IMR-90 (cell line): ENCODE data around the gene DLGAP4. TPM values are rescaled to one million over a fixed set of nuclear protein-coding genes. Genes with fewer than 3 reads are reported as not detected.

Experiments
- ATAC-seq: fragments of 200-7000 bp; cut with Tn5 transposase; 2 replicates; pipeline ENCODE4 v1.9.1; 2020; ENCODE audit warnings: low read depth, mild to moderate bottlenecking, moderate library complexity
- BruUV-seq: library from RNA; stranded (reverse); fragments of 400-500 nt; replicated peaks from 2 replicates; lab custom pipeline; 2021; lab: Mats Ljungman, UMichigan
- CTCF ChIA-PET: fragments of 300-600 bp; formaldehyde crosslinking; extraction: SDS; loops from one replicate; lab custom pipeline; 2021; ENCODE audit warnings: antibody characterized with exemption; lab: Yijun Ruan, JAX
- POLR2A ChIA-PET: fragments of 300-600 bp; sonication (Branson Sonifier 250); formaldehyde crosslinking; loops from one replicate; lab custom pipeline; 2022; ENCODE audit warnings: antibody characterized with exemption; ENCODE audit not compliant: unreplicated experiment; lab: Charles Lee
- DNase-seq: peaks from one replicate; pipeline ENCODE4 v3.0.0; 2013
- H2AFZ ChIP-seq: replicated peaks from 2 replicates; pipeline ENCODE3; 2013; ENCODE audit warnings: low read length, mild to moderate bottlenecking; ENCODE audit not compliant: poor library complexity
- H2AK5ac ChIP-seq: 2 replicates; pipeline ENCODE4 v1.6.1; 2013; ENCODE audit warnings: low read depth, low read length, inconsistent platforms
- H2AK9ac ChIP-seq: replicated peaks from 2 replicates; pipeline ENCODE3; 2013; ENCODE audit warnings: mild to moderate bottlenecking, low read depth, low read length, moderate library complexity; ENCODE audit not compliant: poor library complexity
- H2BK120ac ChIP-seq: 2 replicates; pipeline ENCODE4 v1.6.1; 2013; ENCODE audit warnings: low read depth, low read length, inconsistent platforms
- H2BK15ac ChIP-seq: 3 replicates; pipeline ENCODE4 v1.6.1; 2013; ENCODE audit warnings: low read depth, low read length, inconsistent platforms
- H2BK20ac ChIP-seq: 2 replicates; pipeline ENCODE4 v1.6.1; 2013; ENCODE audit warnings: low read depth, mild to moderate bottlenecking, inconsistent platforms, low read length, moderate library complexity
- H2BK5ac ChIP-seq: 2 replicates; pipeline ENCODE4 v1.6.1; 2013; ENCODE audit warnings: mild to moderate bottlenecking, low read depth, low read length, inconsistent platforms; ENCODE audit not compliant: poor library complexity, severe bottlenecking
- H3K14ac ChIP-seq: replicated peaks from 2 replicates; pipeline ENCODE4 v1.6.1; 2013; ENCODE audit warnings: low read depth, low read length, inconsistent platforms
- H3K18ac ChIP-seq: 2 replicates; pipeline ENCODE4 v1.6.1; 2013; ENCODE audit warnings: low read depth, low read length, control low read depth
- H3K23ac ChIP-seq: 2 replicates; pipeline ENCODE4 v1.6.1; 2013; ENCODE audit warnings: low read depth, low read length, inconsistent platforms
- H3K27ac ChIP-seq: 2 replicates; pipeline ENCODE4 v1.5.1; 2013; ENCODE audit warnings: mild to moderate bottlenecking, control low read depth, low read length; ENCODE audit not compliant: insufficient read depth
- H3K27me3 ChIP-seq: 2 replicates; pipeline ENCODE4 v1.6.1; 2013; ENCODE audit warnings: low read length; ENCODE audit not compliant: control insufficient read depth, insufficient read depth
- H3K36me3 ChIP-seq: 2 replicates; pipeline ENCODE4 v1.6.1; 2013; ENCODE audit warnings: low read length, mixed read lengths; ENCODE audit not compliant: control insufficient read depth, insufficient read depth
- H3K4ac ChIP-seq: 2 replicates; pipeline ENCODE4 v1.6.1; 2013; ENCODE audit warnings: low read depth, low read length, inconsistent platforms
- H3K4me1 ChIP-seq: 2 replicates; pipeline ENCODE4 v1.6.1; 2013; ENCODE audit warnings: low read length, mixed read lengths; ENCODE audit not compliant: control insufficient read depth, insufficient read depth
- H3K4me2 ChIP-seq: 2 replicates; pipeline ENCODE4 v1.6.1; 2013; ENCODE audit warnings: low read depth, mild to moderate bottlenecking, control low read depth, low read length, moderate library complexity
- H3K4me3 ChIP-seq: 2 replicates; pipeline ENCODE4 v1.5.1; 2013; ENCODE audit warnings: low read depth, mild to moderate bottlenecking, control low read depth, low read length, moderate library complexity; ENCODE audit not compliant: insufficient read depth
- H3K56ac ChIP-seq: 2 replicates; pipeline ENCODE4 v1.6.1; 2013; ENCODE audit warnings: low read length, inconsistent platforms; ENCODE audit not compliant: insufficient read depth; ENCODE audit errors: extremely low read depth
- H3K79me1 ChIP-seq, 2 experiments: 2 replicates each; pipeline ENCODE4 v1.6.1; 2013; ENCODE audit warnings: low read length in 2 of 2, inconsistent platforms in 1 of 2, low read depth in 1 of 2
- H3K9ac ChIP-seq: 2 replicates; pipeline ENCODE4 v1.6.1; 2013; ENCODE audit warnings: low read depth, low read length, control low read depth
- H3K9me1 ChIP-seq: 2 replicates; pipeline ENCODE4 v1.6.1; 2013; ENCODE audit warnings: low read length, inconsistent platforms; ENCODE audit not compliant: insufficient read depth
- H3K9me3 ChIP-seq: 2 replicates; pipeline ENCODE4 v1.6.1; 2013; ENCODE audit warnings: low read length; ENCODE audit not compliant: control insufficient read depth, insufficient read depth
- H4K20me1 ChIP-seq: 2 replicates; pipeline ENCODE4 v1.6.1; 2013; ENCODE audit warnings: low read length, inconsistent platforms; ENCODE audit not compliant: insufficient read depth
- H4K5ac ChIP-seq: 2 replicates; pipeline ENCODE4 v1.6.1; 2013; ENCODE audit warnings: mild to moderate bottlenecking, low read depth, low read length, control low read depth
- H4K8ac ChIP-seq, 2 experiments: 2 replicates each; pipeline ENCODE4 v1.6.1; 2013; ENCODE audit warnings: low read depth in 2 of 2, low read length in 2 of 2, control low read depth in 1 of 2, inconsistent platforms in 1 of 2
- H4K91ac ChIP-seq: 2 replicates; pipeline ENCODE4 v1.6.1; 2013; ENCODE audit warnings: low read depth, low read length, inconsistent platforms; ENCODE audit not compliant: insufficient read depth
- BHLHE40 ChIP-seq: fragments of 150-350 bp; IDR thresholded peaks from 2 replicates; pipeline ENCODE4 v1.6.1; 2016; ENCODE audit warnings: mild to moderate bottlenecking, low read depth, low read length
- RAD21 ChIP-seq: IDR thresholded peaks from 2 replicates; pipeline ENCODE4 v1.6.1; 2012; ENCODE audit warnings: low read length, improper control_type of control experiment
- SMC3 ChIP-seq: fragments of 150-350 bp; IDR thresholded peaks from 2 replicates; pipeline ENCODE4 v1.6.1; 2016; ENCODE audit warnings: low read depth, mild to moderate bottlenecking, antibody characterized with exemption, low read length, moderate library complexity
- WGBS, 2 experiments: methylation state at CpG; one replicate each; pipeline versions ENCODE4 v1.1.5 to v1.1.7; 2013; ENCODE audit warnings: missing lambda C conversion rate in 2 of 2; ENCODE audit not compliant: insufficient read length in 1 of 2; ENCODE audit errors: extremely low coverage in 2 of 2; 5-methylcytosine and 5-hydroxymethylcytosine counted together
- dilution Hi-C: fragments of 300-500 bp; cut with HindIII; formaldehyde crosslinking; loops from one replicate; pipeline ENCODE4 v1.14.3; 2018; ENCODE audit warnings: low sequenced_read_pairs; ENCODE audit not compliant: unreplicated experiment
- in situ Hi-C: fragments of 300-500 bp; cut with MboI; formaldehyde crosslinking; loops from 3 replicates; pipeline ENCODE4 v1.14.3; 2019; ENCODE audit warnings: low sequenced_read_pairs, inconsistent platforms, mixed read lengths
- intact Hi-C: fragments of 100-400 bp; cut with micrococcal nuclease; formaldehyde crosslinking; loops from 2 replicates; pipeline ENCODE4 v1.10.0; 2022
- polyA plus RNA-seq, 3 experiments: library from polyadenylated mRNA; depleted of rRNA; stranded (reverse); fragments of >200 nt; gene quantifications; 2 replicates each; pipeline ENCODE4 v1.2.3, GENCODE V29; 2012; ENCODE audit warnings: low replicate concordance in 1 of 3
- total RNA-seq: library from RNA; depleted of rRNA; stranded (reverse); fragments of >200 nt; gene quantifications from 2 replicates; pipeline ENCODE4 v1.2.3, GENCODE V29; 2012
- TF ChIP-seq, protein P1 (sequence below): conservative IDR thresholded peaks from 2 replicates; pipeline ENCODE4 v1.5.1; 2012; ENCODE audit warnings: mild to moderate bottlenecking, low read depth, low read length, improper control_type of control experiment

Gene DLGAP4
- total and polyA plus RNA-seq, 2 of the 4 experiments (the other 2 are of a cell fraction): 32.3 to 73.2 TPM

DNA sequence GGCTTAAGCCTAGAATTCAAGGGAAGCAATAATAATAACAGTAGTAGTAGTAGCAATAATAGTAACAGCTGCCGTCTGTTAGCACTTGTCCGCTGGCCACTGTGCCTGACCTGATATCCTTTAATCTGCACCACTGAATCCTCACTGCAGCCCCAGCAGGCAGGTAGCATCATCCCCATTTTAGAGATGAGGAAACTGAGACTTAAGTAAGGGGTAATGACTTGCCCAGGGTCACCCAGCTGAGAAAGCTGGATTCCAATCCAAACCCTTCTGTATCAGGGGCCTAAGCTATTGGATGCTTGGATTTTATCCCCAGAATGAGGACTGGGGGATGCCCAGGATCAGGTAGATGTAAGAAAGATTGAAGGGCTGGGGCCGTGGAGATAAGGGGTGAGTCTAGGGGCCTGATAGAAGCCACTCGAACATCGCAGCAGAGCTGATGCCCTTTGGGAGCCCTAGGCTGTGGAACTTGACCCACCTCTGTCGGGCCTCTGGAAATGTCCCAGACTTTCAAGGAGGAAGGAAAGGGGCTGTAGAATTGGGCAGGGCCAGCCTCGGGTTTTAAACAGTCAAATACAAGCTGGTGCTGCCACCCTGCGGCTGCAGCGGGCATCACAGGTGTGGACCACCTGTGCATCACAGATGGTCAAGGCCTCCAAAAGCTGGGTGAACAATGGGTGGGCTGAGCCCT lies 133.0 kb downstream of the DLGAP4 start:
- Histone ChIP-seq H3K14ac (no peak overlapping the region), H2BK120ac (no peak overlapping the region), H4K8ac (no peak overlapping the region), H3K9ac (no peak overlapping the region), H3K4me3 (no peak overlapping the region), H3K36me3 (no peaks in the 10 kb centered on the region), H3K4ac (no peak overlapping the region), H4K5ac (no peak overlapping the region), H2BK20ac (no peak overlapping the region), H3K27ac (no peak overlapping the region), H2AK5ac (no peak overlapping the region), H3K9me1 (no peaks in the 10 kb centered on the region), H3K18ac (no peak overlapping the region), H2BK5ac (no peak overlapping the region), H3K23ac (no peak overlapping the region), H2AK9ac (no peak overlapping the region), H4K20me1 (no peaks in the 10 kb centered on the region), H3K4me1 (no peaks in the 10 kb centered on the region), H3K9me3 (no peaks in the 10 kb centered on the region), H4K91ac (no peak overlapping the region), H2AFZ (peak overlapping the region; percentile 44), H3K79me1 (no peaks in the 10 kb centered on the region), H3K4me2 (no peak overlapping the region), H3K56ac (no peak overlapping the region), H2BK15ac (no peak overlapping the region), H3K27me3 (peaks cover 40% of the 10 kb centered on the region)
- in situ Hi-C loops (loop anchor here (25.0 kb wide), 1 partner anchor 452 kb away; no protein-coding TSS in a partner anchor), dilution Hi-C loops (no loop called here), intact Hi-C loops (loop anchor here (1.0 to 5.0 kb wide), 4 partner anchors 166 to 442 kb away; no protein-coding TSS in a partner anchor)
- TF ChIP-seq, protein P1, sequence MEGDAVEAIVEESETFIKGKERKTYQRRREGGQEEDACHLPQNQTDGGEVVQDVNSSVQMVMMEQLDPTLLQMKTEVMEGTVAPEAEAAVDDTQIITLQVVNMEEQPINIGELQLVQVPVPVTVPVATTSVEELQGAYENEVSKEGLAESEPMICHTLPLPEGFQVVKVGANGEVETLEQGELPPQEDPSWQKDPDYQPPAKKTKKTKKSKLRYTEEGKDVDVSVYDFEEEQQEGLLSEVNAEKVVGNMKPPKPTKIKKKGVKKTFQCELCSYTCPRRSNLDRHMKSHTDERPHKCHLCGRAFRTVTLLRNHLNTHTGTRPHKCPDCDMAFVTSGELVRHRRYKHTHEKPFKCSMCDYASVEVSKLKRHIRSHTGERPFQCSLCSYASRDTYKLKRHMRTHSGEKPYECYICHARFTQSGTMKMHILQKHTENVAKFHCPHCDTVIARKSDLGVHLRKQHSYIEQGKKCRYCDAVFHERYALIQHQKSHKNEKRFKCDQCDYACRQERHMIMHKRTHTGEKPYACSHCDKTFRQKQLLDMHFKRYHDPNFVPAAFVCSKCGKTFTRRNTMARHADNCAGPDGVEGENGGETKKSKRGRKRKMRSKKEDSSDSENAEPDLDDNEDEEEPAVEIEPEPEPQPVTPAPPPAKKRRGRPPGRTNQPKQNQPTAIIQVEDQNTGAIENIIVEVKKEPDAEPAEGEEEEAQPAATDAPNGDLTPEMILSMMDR: peak; percentile 85
- TF ChIP-seq RAD21 (peak; percentile 89), BHLHE40 (no peak), SMC3 (peak; percentile 72)
- no TSS peak for BruUV-seq
- peak; percentile 43 for DNase-seq
- ChIA-PET CTCF (interaction anchor here (0.5 to 1.7 kb wide), 9 partner anchors 9 to 358 kb away, joined by 3 to 9 read pairs (median 4); no protein-coding TSS in a partner anchor), POLR2A (no interaction called here)
- peak; percentile 91 for ATAC-seq
- 0% methylated on average over 3 of the region's 9 CpGs; no CpG with 5 or more reads in 1 of the 2 experiments for WGBS, 2 experiments
